Nucleus accumbens (tissue), 56 donors: Measurements from ENCODE around the gene PAX5.

ENCODE experiments used
- DNase-seq, 56 donors: peaks; one replicate each; lab custom pipeline; 2025; lab: John Stamatoyannopoulos, UW

Gene PAX5

DNA sequence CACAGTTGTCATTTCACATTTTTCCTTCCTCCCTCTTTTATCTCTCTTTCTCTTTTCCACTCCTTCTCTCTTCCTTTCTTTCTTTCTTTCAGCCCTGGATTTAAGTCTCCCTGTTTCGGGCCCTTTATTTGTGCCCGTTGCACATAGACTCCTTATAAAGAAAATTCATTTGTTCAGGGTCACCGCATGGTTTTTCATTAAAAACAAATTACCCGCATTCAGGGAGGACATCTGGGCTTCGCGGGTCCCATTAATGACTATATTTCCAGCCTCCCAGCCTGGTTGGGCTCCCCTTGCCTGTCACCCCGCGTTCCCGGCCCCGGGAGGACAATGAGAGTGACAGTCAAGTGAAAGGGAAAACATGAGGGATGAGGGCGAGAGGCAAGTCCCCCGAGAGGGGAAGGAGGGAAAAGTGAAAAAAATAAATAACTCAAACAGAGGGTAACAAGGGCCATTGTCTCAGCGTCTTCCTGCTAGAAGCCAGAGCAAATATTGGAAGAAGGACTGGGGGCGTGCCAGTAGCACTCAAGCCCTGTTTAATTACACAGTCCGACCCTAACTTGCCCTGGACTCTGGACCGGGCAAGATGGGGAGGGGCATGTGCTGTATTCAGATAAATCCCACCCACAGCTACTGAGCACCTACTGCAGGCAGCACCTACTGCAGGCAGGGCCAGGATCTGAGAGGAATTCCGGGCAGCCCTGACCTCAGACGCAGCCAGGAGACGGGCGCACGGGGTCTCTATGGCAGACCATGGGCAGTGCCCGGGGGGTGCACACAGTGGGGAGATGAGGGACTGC, 166.2 kb downstream of the PAX5 start:
- DNase-seq = peak in 1 of 56 donors; percentile 7

DNA sequence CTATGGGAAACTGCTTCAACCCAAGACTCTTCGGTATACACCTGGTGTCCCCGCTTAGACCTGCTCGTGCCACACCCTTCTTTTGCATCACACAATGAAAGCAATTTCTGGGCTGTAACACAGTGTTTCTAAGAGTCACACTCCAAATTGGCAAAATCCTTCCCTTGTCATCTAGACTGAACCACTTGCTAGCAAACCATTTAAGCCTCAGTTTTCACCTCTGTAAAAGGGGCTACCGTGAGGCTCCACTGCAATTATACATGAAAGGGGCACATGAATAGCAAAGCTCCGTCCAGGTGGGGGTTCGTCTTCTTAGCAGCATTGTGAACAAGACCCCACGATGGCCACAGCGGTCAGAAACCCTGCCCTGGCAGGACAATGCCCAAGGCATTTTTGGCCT, 166.8 kb downstream of the PAX5 start:
- DNase-seq = no peak

DNA sequence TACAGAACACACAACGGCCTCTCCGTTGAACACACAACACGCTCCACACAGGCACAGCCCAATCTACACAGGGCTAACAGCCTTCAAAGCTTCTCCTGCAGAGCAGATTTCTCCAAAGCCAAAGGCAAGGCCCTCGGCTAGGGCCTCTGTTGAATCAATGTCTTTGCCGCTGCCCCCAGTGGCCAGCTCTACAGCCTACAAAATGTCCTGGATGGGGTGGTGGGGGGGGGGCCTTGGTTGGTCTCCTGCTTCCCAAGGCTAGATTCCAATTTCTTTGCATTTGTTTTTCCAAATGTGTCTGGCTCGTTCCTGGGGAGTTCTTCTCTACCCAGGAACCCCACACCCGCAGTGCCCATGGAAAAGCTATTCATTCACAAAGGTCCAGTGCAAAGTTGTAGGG, 167.2 kb downstream of the PAX5 start:
- no peak for DNase-seq

DNA sequence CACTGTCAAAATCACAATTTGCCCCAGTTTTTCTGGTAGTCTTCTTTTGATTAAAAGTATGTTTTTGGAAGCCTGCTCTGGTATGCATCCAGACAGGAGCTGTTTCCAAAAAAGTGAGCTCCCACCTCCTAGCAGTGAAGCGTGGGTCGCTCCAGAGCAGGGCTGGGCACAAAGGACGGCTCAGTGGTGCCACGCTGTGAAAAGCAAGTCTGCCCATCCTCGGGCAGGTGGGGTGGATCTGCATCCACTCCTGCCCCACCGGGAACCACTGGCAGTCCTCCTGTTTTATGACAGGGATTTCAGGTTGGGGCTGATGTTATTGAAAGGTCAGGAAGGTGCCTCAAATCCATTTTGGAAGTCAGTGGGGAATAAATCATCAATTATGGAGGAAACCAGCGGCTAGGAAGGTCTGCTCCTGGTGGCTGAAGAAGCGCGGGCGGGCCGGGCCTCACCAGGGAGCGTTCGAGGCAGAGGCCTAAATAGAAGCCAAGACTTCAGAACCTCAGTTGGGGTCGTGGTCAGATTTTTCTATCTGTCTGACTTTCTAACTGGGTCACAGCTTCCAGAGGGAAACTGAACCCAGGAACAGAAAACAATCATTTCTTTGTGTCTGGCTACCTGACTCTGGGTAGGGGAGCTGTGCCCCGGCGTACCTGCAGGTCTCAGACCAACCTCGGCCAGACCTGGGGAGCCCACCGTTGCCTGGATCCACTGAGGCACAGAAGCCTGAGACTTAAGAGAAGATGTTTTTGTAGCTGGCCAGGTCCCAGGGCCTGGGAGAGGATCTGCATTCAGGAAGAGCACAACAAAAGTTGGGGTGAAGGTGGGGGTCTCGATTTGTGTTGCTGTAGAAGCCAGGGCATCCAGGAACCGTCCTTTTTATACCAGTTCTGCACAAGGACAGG, 168.1 kb downstream of the PAX5 start:
- DNase-seq = no peak

DNA sequence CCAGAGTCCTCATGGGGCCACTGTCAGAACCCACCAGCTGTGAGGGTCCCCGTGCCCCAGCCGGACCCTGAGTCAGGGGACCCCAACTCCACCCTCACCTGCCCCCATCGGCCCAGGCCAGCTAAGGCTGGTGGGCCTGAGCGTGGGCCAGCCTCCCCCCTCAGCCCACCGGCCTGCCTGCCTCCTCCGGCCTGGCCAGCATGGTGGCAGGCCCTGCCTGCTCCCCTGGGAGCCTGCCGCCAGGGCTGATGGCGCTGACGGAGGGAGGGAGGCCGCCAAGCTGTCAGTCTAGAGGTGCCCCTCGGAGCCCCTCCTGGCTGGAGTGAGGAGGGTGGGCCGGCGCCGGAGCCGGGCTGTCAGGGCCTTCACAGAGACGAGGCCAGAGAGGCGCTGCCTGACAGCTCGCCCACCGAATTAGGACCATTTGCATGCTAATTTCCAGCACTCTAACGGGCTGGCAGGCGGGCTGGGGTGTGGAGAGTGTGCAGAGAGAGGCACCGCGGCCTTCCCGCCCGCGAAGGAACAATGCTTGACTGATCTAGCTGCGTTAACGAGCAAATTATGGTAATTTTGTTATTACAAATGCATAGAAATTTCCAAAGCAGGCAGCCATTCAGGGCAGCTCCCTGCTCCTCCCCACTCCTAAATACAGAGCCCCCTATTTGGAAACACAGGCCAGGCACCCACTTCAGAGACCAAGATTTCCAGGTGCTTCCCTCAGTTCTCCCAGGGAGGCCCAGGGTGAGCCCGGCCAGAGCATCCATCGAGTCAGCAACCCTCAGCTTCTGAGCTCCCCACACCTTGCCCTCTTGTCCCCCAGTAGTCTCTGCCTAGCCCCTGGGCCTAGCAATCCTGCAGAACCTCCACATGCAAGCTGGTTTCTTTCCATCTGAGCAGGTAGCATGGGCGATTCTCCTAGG, 169.3 kb downstream of the PAX5 start:
- DNase-seq = peak in 1 of 56 donors; percentile 14

DNA sequence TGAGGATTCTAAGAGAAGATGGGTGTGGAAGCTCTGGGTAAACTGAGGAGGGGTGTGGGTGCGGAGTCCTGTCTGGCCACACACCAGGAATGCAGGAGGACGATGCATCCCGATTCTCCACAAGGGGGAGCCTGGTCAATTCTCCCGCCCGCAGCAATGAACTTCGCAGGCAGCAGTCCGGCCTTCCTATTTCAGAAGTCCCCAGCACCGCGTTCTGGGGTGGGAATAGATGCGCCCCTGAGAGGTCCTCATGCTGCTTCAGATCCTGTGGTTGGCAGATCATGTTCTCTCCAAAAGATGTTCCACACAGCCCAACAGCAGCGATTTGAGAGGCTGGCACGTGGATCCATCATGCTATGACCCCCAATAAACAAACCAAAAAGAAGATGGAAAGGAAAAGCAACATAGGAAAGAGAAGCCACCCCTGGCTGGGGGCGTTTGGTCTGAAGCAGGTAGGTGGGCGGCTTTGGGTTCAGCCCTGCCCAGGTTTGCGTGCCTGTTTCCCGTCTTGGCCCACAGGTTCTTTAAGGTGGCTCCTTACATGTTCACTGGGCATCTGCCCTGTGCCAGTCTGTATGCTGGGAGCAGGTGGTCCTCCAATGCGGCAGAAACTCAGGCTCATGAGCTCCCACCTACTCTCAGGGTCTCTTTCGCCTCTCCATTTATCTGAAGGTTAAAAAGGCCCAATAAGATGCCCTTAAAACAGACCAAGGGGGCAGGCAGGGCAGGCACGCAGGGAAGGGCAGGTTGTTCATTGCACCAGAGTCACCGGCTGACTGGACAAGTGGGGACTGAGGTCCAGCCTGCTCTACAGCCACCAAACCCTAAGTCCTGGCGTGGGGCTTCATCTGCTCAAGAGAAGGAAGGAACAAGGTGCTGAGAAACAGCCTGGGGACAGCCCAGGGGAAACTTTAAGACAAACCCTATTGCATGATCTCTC, 171.6 kb downstream of the PAX5 start:
- peak in 28 of 56 donors; percentile 4 to 54 (median 15) for DNase-seq

DNA sequence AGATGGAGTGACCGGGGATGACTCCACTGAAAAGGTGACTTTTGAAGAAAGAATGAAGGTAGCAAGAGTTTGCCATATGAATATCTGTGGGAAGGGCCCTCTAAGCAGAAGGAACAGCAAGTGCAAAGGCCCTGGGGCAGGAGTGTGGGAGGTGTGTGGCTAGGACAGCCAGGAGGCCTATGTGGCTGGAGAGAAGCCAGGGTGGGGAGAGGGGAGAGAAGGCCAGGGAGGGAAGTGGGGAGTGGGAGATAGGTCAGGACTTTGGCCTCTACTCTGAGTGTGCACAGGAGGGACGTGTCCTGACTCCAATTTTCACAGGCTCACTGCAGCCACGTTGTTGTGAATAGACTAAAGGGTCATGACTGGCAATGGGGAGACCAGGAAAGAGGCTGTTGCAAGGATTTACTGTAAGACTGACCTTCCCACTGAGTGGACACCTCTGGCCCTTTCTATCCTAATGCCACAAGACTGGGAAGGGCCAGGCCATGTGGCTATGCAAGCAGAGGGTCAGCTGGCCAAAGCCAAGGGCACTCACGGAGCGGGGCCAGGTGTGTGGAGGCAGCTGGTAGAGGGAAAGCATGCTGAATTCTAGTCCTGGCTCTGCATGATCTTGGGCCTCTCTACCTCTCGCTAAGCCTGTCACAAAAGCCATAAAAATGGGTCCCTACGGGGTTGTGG, 172.4 kb downstream of the PAX5 start:
- no peak for DNase-seq

DNA sequence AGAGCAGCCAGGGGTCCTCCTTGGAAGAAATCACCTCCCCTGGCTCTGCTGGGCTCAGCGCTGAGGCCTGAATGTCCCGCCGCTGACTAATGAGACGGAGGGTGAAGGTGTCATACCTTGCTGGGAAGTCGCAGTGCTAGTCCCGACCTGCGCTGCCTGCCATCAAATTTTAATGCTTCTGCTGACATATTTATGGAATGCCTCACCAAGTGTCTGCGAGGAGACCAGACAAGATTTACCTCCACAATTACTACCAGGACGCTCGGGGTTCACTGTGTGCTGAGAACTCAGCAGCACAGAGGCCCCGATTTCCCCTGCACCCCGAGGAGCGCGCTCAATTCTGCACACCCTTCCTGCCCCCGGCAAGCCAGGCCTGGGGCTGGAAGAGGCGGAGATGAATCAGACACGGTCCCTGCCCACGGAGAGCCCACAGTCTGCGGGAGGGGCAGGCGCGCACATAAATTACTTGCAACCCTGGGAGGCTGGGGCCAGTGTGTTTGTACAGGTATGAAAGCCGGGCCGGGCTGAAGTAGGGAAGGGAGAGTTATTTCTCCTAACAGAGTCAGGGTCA, 175.2 kb downstream of the PAX5 start:
- peak in 14 of 56 donors; percentile 3 to 52 (median 19) for DNase-seq

DNA sequence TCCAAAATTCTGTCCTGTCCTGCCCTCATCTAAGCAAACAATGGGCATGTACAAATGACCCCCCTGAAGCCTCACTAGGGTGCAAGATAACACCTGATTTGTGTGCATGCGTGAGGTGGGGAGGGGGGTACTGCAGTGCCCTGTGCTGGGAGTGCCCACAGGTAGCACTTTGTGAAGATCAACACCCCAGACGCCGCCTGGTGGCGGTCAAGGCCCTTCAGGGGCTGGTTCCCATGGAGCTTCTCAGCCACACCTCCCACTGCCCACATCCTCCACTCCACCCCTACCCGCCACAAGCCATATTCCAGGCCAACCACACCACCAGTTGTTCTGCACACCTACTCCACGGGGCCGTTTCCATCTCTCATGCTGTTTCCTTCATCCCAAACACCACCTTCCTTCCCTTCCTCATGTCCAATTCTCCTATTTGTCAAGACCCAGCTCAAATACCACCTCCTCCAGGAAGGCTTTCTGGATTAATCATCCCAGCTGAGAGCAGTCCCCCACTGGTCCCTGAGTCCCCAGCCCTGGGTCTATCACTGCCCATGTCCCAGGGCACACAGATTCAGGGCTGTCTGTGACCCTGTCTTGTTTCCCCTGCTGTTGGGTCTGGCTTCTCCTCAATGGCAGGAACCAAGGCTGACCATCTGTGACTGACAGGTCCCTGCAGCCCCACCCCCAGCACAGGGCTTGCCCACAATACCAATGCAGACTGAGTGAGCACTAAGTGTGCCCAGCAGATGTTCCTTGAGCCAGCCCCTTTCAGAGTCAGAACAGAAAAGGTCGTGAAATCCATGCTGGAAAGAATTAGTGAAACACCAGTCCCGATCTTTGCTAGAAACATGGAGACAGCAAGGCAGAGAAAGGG, 178.4 kb downstream of the PAX5 start:
- DNase-seq = no peak

DNA sequence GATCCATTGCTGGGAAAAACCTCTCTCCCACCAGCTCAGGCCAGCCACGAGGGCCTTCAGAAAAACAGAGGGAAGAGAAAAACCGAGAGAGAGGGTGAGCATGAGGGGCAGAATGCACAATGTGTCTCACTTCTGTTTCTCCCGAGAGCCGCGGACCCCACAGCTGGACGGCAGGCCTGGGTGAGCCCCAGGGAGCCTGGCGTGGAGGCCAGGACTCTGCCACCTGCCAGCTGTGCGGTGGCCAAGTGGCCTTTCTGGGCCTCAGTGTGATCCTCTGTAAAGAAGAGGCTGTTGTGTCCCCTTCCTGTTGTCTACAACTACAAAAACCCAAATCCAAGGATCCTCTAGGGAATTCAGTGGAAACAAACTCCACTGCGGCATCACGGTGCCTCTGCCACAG, 179.3 kb downstream of the PAX5 start:
- DNase-seq = no peak

DNA sequence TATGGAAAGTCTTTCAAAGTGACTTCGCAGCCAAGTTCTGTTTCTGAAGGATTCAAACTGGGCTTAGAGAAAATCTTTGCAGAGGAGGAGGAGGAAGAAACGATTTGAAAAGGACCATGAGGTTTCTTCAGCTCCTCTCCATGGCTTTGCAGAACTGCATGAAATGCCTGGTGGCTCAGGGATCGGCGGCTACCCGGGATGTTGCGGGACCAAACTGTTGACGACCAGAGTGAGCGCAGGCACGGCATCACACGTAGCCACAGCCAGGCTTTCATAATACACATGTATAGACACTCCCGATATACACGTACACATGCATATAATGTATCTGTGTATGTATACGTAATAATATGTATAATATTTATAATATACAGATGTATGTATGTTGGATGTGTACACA, 180.0 kb downstream of the PAX5 start:
- no peak for DNase-seq

DNA sequence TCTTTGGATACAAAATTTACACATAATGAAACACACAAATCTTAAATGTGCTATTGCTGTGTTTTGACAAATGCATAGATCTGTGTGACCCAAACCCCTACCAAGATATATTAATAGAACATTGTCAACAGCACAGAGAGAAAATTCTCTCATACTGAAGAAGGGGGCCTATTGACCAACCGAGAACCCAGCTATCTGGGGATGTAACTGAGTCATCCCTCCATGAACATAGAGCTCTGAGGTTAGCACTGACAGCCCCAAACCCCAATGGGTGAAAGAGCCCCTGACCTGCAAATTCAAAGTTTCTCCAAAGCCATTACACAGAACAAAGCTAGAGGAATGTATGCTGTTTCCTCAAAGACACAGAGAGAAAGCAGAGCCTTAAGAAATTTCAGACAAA, 180.8 kb downstream of the PAX5 start:
- DNase-seq = no peak

DNA sequence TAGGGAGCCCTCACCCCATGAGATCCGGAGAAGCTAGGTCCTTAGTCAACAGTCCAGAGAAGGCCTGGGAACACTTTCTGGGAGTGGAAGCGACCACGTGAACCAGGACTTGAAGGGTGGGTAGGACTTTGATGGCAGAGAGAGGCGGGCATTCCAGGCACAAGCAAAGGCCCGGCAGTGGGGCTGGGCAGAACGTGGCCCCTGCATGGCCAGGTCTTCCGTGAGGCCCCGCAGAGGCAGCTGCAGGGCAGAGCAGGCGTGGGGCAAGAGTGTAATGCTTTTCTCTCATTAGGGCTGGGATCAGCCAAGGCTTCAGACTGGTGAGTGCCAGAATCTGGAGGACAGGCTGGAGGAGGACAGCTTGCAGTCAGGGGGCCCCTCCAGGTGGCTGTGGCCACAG, 184.1 kb downstream of the PAX5 start:
- no peak for DNase-seq

DNA sequence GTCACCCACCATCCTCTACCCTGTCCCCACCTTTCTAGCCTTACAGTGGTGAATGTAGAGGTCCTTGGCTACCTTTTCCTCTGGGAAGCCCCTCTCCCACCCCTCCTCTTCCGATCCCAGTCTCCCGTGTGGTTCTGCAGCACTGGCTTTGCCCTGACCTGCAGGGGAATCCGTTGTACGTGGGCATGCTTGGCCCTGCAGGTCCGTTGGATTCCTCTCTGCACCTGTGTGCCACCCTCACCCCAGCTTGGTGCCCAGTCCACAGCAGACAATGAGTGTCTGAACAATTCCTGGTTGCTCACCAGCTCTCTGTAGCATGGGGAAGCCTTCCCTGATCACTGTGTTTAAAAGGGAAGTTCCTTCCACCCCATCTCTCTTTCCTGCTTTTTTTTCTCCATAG, 185.1 kb downstream of the PAX5 start:
- no peak for DNase-seq

DNA sequence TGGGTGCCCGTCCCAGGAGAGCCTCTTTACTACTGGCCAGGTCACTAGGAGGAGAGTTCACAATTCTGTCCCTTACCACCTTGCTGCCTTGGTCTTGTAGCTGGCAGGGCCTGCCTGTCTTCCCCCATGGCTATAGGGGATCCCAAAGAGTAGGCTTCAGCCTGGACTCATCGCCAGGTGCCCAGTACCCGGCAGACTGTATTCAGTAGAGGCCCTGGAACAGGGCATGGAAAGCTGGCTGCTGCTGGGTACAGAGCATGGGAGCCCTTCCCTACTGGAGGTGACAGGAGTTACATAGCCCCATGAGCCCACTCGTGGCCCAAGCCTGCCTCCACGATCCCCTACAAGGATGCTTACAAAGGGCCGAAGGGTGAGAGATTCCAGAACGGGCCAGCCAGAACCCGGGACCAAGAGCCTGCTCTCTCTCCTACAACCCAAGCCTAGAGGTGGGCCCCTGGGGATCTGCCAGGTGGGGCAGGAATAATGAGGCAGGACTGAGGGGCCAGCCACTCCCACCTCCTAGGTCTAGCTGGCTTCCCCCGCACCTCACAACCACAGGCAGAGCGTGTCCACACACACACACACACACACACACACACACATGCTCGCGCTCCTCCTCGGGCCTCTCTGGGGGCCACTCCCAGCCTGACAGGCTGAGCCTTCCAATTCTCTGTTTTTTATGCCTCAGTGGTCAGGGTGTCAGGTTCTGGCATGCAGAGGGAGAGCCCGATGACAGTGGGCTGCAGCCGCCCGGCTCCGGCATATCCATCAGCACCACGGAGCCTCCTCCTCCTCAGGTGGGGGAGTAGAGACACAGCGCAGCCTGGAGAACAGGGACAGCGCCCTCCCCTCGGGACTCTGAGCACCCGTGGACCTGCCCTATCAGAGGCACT, 186.0 kb downstream of the PAX5 start:
- no peak for DNase-seq

DNA sequence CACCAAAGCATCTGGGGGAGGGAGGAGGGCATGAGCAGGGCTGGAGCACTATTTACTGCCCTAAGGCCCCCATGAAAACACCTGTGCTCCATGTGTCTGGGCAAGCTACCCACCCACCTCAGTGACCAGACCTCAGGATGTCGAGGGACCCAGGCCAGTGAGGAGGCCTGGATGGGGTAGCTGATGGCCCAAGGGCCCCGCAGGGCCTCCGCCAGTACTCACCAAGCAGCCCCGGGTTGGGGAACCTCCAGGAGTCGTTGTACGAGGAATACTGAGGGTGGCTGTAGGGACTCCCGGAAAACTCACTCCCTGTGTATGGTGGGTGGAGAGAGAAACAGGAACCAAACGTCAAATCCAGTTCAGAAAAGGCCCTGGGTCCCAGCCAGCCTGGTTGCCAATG, 187.4 kb downstream of the PAX5 start:
- DNase-seq = no peak

DNA sequence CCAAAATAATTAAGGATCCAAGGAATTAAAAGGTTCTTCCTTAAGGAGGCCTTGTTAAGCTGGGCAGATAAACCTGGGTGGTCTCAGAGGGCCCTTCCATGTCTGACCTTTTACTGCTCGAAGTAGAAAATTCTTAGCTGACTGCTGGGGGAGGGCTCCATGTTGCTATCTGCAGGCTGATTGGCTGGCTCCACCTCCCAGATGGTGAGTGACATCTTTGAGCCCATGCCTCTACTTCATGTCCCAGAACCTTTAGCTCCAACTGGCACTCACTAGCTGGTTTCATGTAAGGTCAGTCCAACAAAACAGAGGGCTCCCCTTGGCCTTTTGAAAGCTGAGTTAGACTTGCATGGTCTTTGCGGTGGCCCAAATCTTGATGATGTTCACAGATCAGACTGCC, 188.2 kb downstream of the PAX5 start:
- DNase-seq = no peak
